CD4-positive, alpha-beta T cell treated with Interleukin-1 beta for 1 hour (primary cell): ENCODE data around the gene EMC8.
"Not testable (repeated sequence)": the region's sequence is repeated elsewhere in the genome, so short reads cannot be mapped to it uniquely, and the experiment has no call there.

Experiments
- DNase-seq, 2 donors: peaks; one replicate each; pipeline ENCODE4 v3.0.0-alpha.2; 2020 to 2022

The EMC8 gene

DNA sequence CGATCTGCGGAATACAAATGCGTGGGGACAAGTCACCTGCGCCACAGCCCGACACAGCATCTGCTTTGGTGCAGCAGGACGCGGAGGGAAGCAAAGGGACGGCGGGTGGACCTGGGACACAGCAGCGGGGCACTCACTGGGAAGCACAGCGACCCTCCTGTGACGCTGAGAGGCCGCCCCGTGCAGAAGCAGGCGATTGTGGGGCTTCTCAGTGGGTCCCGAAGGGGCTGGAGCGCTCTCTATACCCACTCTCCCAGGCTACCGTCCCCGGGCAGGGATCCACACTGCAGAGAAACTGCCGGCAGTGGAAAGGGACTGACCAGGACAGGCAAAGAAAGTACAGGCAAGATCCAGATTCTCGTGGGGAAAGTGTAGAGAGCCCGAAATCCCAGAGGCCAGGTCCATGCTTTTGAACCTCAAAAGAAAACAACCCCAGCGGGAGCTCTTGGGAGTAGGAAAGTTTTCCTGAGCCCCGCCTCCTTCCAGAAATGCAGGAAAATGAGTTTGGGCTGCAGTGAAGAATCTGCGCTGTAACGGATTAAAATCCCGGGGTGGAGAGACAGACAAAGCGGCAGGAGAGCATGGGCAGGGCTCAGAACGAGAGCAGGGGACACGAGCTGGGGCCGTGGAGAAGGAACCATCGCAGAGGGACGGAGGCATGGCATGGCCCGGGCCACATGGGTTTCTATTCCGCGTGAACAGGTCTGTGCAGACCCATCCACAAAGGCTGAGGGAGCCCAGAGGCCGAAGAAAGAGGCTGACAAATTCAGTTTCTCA lies 12.9 kb upstream of the EMC8 start:
- DNase-seq: no peak

DNA sequence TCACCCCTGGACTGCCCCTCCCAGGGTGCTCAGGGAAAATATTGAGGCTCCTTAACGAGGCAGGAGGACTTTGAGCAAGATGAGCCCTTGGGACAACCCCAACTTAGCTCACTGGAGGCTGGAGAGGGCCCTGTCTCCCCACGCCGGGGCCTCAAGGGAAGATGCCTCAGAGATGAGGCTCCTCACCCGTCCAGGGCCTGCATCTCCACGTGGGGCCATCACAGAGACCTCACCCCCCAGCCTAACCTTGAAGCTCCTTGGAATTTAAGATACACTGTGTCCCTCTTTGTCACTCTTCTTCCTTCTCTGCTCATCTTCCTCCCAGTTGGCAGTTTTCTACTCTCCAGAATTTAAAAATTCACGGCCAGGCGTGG lies 11.4 kb upstream of the EMC8 start:
- DNase-seq: no peak

DNA sequence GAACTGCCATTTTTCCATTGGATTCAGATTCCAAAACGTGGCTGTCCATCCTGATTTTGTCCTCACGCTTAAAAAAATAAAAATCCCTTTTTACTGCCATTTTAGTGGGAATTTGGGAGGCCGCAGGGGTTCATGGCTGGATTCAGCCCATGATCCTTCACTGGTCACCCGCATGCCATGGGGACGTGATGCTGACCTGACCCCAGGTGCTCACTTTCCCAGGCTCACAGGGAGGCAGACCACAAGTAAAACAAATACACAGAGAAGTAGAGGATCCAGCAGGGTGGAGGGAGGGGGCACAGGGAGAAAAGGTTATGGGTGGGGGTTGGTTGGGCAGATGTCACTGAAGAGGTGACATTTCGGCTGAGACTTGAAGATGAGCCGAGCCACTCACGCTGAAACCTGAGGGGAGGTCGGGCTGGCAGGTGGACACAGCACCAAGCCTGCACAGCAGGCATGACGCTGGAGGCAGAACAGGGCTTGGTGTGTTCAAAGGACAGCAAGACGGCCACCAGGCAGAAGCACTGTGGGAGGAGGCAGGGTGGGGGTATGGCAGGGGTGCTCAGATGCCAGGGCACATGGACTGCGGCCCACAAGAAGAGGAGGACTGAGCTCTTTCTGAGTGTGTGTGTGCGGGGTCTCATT lies 10.9 kb upstream of the EMC8 start:
- DNase-seq: no peak

DNA sequence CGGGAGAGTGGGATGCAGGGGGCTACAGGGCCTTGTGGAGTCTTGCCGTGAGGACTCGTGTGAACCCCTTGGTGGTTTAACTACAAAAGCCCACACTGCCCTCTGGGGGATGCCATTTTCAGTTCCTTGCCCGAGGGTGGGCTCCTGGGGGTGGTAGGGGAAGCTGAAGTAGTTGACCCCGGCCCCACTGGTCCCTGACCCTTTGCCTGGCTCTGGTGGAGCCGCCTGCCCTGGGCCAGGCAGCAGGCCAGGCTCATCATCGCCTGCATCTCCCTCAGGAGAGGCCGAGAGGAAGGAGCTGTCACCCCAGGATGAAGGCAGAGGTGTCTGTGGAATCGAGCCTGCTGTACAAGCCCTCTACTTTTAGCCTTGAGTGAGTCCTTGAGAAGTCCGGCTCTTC lies 10.3 kb upstream of the EMC8 start:
- no peak for DNase-seq

DNA sequence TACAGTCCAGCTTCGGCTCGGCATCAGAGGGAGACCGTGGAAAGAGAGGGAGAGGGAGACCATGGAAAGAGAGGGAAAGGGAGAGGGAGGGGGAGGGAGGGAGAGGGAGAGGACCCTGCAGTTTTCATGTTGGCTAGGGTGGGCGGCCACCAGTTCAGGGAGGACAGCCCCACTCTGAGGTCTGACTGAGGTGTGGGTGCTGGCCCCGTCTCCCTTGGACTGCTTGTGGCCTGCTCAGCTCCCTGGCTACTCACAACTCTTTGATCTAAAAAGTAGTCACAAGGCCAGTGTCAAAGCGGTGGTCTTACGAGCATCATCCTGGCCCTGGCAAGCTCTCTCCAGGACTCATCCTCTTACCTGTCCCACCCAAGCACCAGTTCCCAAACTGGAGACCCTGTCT lies 9.6 kb upstream of the EMC8 start:
- no peak for DNase-seq

DNA sequence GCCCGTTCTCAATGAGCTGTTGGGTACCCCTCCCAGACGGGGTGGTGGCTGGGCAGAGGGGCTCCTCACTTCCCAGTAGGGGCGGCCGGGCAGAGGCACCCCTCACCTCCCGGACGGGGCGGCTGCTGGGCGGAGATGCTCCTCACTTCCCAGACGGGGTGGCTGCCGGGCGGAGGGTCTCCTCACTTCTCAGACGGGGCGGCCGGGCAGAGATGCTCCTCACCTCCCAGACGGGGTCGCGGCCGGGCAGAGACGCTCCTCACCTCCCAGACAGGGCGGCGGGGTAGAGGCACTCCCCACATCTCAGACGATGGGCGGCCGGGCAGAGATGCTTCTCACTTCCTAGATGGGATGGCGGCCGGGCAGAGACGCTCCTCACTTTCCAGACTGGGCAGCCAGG lies 8.8 kb upstream of the EMC8 start:
- not testable (repeated sequence) for DNase-seq

DNA sequence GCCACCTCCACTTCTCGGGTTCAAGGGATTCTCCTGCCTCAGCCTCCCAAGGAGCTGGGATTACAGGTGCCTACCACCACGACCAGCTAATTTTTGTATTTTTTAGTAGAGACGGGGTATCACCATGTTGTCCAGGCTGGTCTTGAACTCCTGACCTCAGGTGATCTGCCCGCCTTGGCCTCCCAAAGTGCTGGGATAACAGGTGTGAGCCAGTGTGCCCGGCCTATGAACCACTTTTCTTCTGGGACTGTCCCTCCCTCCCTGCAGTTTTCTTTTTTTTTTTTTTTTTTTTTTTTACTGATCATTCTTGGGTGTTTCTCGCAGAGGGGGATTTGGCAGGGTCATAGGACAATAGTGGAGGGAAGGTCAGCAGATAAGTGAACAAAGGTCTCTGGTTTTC lies 8.0 kb upstream of the EMC8 start:
- DNase-seq: not testable (repeated sequence)

DNA sequence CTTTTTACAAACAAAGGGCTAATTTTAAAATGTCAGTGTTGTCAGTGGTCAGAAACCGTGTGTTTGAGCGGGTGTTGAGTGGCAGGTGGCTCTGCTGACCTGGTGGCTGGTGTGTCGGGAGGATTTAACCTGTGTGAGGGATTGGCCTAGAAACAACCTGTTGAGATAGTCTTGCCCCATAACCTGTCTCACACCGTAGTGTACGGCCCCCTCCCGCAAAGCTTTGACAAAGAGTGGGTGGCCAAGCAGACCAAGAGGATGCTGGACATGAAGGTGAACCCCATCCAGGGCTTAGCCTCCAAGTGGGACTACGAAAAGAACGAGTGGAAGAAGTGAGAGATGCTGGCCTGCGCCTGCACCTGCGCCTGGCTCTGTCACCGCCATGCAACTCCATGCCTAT lies 7.2 kb upstream of the EMC8 start:
- DNase-seq: no peak

DNA sequence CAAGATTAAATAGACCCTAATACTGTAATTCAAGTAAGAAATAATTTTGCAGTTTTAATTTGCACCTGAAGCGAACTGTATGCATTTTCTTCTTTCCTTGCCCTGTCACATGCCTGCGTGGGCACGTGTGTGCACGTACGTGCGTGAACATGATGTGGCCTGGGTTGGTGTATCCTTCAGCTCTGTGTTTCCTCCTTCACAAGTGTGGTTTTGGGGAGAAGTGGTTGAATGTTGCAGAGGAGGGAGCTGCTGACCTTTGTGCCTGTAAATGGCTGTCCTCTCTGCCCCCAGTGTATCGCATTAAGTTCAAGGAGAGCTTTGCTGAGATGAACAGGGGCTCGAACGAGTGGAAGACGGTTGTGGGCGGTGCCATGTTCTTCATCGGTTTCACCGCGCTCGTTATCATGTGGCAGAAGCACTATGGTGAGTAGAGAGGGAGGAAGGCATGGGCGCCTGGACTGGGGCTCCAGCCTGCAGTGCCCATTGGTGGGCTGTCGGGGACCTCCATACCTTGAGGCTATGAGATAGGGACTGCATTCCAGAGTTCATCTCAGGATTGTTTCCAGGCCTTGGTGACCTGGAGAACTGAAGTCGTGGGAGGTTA lies 6.2 kb upstream of the EMC8 start:
- DNase-seq: no peak

DNA sequence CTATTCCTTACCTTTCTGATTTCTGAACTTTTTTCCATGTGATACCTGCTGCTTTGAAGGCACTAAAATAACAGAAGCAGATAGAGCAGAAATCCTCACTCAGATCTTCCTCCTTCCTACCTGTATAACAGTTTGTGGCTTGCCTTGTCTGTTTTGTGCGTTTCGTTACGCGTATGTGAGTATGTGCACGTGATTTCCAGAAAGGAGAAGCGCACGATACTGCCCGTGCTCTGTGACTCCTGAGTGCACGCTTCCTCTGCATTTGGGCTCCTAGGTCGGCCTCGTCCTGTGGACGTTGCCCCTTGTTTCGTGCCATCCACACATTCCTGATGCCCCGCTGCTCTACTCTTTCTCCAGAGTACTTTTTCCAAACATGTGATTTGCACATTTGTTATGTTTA lies 4.2 kb upstream of the EMC8 start:
- no peak for DNase-seq

DNA sequence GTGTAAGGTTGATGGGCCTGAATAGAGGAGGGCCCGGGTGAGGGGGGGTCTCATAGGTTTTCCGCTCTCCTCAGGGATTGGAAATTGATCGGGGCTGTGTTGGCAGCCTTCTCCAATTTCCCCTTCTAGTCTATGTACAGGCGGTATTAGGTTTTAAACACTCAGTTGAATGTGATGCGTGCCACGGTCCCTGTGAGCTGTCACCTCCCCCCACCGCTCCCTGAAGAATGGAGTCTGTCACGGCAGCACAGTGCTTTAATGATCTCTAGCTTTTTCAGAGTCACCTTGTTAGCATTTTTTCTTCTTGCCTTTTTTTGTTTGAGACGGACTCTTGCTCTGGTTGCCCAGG lies 951 bp upstream of the EMC8 start:
- DNase-seq: no peak

DNA sequence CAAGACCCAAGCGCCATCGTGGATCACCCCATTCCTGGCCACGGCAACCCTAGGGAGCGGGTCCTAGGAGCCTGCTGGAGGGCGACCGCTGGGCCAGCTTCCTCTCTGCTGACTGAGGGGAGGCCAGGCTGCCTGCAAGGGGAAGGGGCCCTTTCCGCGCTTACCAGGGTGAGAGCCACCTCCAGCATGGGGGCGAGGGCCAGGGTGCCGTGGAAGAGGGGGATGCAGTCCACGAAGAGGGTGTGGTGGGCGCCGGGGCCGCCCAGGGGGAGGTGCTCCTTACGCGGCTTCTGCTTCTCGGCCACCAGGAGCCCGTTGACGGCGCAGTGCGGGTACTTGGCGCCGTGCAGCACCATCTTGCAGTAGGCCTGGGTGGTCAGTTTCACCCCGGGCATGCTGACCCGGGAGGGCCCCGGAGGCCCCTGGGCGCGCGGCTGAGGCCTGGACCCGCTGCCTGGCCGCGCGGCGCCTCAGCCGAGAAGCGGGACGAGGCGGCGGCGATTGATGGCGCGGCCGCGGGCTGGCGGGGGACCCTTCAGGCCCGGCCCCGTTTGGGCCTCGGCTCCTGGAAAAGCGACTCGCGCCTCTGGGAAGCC lies 345 bp downstream of the EMC8 start:
- peak; percentile 17 to 22 for DNase-seq

DNA sequence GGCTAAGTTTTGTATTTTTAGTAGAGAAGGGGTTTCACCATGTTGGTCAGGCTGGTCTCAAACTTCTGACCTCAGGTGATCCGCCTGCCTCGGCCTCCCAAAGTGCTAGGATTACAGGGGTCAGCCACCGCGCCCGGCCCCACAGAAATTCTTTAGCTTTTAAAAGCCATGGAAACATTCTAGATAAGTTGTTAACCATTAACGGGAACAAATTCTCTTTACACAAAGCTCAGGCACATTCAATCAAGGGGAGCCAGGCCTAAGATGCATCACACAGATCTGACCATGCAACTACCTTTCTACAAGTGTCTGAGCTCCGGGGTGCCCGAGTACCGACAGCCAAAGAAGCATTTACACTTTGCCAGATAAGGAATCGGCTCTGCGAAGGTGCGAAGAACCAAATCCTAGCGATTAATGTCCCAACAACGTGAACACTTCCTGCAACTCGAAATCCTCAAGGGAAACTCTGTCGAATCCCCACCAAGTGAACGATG lies 1.0 kb downstream of the EMC8 start:
- no peak for DNase-seq

DNA sequence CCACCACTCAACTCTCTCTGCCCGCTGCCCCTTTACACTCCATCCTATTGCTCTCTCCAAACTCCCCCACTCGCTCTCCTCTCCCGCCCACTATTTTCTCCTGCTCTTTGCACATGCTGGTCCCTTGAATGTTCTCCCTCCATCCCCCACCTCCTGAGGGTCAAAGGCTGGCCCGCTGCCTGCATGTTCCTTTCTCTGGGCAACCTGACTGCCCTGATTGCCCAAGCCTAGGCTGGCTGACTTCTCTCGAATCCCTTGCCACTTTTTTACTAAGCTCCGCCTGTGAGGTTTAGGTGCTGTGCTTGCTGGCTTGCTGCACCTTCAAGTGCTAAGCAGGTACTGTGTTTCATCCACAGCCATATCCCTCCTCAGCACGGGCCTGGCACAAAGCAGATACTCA lies 2.7 kb downstream of the EMC8 start:
- no peak for DNase-seq

DNA sequence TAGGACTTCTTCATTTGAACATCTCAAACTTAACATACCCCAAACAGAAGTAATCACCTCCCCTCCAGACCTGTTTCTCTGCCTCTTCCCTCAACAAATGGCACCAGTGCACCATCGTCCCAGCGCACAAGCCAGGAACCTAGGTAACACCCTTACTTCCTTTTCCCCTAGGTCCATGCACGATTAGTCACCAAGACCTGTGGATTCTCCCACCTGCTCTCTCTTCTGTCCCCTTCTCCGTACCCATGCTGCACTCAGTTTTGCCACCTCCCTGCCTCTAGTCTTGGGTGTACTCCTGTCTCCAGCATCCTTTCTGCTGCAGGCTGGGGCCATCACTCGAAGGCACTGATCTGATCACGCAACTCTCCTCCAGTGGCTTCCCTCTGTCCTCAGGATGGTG lies 3.2 kb downstream of the EMC8 start:
- no peak for DNase-seq

DNA sequence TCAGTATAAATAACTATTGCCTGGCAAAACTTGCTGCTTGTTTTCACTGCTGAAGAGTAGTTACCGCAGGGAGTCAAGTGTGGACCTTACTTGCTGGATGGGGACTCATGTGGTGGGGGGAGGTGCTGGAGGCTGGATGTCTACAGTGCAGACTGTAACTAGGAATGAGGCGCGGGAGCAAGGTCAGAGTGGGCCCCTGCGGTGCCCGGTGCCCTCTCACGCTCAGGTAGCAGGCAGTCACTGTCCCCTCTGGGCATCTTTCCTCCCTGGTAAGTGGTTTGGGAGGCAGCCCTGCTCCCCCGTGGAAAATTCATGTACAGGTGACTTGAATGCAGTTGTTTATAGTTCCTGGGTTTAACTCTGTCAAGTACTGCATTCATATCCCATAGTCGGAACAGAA lies 4.6 kb downstream of the EMC8 start:
- DNase-seq: no peak

DNA sequence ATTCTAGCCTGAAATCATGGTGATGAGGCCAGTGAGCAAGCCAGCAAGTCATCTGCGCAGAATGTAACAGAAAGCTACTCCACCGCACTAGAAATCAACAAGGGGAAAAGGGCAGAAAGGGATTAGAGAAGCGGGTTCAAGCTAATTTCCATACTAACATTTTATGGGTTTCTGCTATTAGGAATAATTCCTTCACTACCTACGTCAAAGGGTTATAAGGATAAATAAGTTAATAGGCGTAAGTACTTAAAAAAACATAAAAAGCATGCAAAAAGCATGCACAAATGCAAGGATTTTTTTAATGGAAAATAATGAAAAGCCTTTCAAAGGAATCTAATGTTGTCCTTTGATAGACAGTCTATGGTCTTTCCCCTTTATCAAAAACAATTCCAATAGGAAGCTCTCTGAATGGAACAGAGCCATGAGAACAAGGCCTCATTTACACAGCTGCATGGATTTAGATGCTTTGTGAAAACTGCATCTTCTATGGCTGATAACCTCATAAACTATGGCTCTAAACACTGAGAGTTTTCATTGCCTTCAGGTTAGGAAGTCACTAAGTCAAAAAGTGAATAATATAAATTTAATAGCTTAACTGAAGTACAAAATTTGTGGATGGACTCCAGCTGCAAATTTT lies 5.6 kb downstream of the EMC8 start:
- DNase-seq: no peak

DNA sequence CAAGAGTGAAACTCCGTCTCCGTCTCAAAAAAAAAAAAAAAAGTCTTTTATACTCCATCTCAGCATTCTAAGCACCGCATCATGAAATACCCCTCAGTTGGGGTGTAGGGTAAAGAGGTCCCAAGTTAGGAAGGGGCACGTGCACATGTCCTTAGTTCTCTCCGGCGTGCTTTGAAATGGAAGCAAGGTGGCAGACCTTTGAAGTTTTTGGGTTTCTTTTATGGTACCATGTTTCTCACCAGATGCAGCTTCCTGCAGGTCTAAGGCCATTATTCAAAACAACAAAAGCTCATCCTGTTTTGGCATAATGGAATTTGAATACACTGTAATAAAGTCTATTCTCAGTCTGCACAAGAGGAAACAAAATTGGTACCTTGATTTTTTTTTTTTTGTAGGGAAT lies 9.6 kb downstream of the EMC8 start:
- DNase-seq: no peak

DNA sequence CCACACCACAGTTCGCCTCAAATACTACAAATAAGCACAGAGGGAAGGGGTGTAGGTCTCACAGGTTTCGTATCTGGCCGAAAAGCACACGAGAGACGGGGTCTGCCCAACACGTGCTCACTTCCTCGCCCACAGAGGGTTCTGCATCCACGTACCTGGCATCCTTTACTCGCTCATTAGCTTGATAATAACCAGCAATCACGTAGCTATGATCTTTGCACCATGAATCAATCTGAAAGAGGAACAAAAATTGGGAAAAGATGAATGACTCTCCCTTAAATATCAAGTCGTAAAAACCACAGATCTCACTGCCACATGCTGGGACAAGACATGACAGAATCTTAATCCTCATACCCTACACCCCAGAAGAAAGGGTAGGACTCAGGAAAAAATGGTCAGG lies 10.5 kb downstream of the EMC8 start:
- DNase-seq: no peak

DNA sequence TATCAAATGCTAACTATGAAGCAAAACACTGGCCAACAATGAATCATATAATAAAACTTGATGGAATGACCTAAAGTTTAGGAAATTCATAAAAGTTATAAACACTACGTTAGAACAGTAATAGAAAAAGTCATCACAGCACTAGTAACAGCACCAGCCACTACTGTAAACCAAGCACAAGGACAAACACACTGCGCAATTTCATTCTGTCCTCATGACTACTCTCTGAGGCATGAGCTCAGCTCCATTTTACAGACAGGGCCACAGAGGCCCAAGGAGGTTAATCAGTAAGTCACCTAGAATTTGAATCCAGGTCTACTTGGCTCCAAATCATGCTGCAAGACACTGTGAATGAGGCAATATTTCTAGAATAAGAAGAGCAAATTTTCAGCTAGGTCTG lies 13.4 kb downstream of the EMC8 start:
- DNase-seq: no peak

DNA sequence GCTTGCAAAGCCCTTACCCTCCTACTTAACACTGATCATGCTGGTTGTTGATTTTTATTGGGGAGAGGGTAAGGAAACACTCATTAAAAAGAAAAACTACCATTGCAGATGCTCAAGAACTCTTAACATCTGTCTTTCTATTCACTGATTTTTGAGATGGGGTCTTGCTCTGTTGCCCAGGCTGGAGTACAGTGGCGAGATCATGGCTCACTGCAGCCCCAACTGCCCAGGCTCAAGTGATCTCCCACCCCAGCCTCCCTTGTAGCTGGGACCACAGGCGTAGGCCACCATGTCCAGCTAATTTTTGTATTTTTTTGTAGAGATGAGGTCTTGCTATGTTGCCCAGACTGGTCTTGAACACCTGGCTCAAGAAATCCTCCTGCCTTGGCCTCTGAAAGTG lies 14.5 kb downstream of the EMC8 start:
- no peak for DNase-seq

DNA sequence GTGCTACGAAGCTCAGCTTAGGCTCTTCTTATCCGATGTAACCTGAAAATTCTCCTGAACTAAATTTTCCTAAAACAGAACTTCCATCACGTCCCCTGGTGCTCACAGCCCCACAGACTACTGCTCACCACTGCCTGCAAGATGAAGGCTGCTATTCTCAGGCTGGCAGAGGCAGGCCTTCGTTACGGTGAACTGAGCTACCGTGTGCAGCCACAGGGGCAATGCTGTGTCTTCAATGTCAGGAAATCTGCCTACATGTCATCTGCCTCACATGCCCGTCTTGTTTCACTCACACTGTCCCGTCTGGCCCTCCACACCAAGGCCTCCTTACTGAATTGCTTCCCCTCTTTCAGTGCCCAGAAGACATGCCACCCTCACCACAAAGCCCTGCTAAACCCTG lies 15.9 kb downstream of the EMC8 start:
- DNase-seq: no peak

DNA sequence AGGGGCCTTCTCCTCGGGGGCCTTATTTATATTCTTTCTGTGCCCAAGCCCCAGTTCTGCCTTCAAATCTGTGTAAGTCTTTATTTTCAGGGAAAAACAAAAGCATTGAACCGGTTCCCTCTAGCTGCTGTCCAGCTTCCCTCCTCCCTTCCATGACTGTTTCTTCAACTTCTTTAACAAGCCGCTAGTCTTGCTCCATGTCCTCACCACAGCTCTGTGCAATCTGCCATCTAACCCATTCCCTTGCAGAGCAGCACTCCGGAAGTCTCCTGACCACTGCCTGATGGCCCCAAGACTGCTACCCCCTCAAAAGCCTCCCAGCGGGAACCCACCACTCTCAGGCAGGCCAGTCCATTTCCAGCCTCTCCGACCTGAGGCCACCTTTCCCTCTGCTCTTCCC lies 16.9 kb downstream of the EMC8 start:
- DNase-seq: no peak
